ENCODE results near the gene SLC26A9. TPM values are rescaled to one million over a fixed set of nuclear protein-coding genes. Genes with fewer than 3 reads are reported as not detected.

SLC26A9 gene
- total and polyA plus RNA-seq, 2 of the 4 experiments (the other 2 are of a cell fraction), result not detected

GRCh38 chr1:205922314-205922713, 20.9 kb downstream of the SLC26A9 start:
- H3K14ac ChIP-seq (replicated peaks; ENCODE audit: low read depth, low read length), result no peak overlapping the region
- no peak for TF ChIP-seq RAD21 (IDR thresholded peaks at IDR 0.05; ENCODE audit: low read length)
- TF ChIP-seq BHLHE40 (IDR thresholded peaks at IDR 0.05; ENCODE audit: low read depth, low read length), result no peak
- no peak for TF ChIP-seq ELK1 (IDR thresholded peaks at IDR 0.05; ENCODE audit: borderline replicate concordance, low read depth, low read length)
- no peak for TF ChIP-seq NFE2L2 (IDR thresholded peaks at IDR 0.05; ENCODE audit: low read depth, low read length)
- TF ChIP-seq FOS (IDR thresholded peaks at IDR 0.05; ENCODE audit: low read depth, low read length), result no peak
- TF ChIP-seq RFX5 (IDR thresholded peaks at IDR 0.05; ENCODE audit: low read depth, low read length), result no peak
- no peak for TF ChIP-seq CHD1 (IDR thresholded peaks at IDR 0.05; ENCODE audit: low read depth, low read length)
- no peak for TF ChIP-seq MAFK (IDR thresholded peaks at IDR 0.05; ENCODE audit: low read depth, low read length)
- no peak for TF ChIP-seq SMC3 (IDR thresholded peaks at IDR 0.05; ENCODE audit: low read depth, low read length)
- TF ChIP-seq CTCF (conservative IDR thresholded peaks at IDR 0.05; ENCODE audit: low read depth, low read length), result no peak
- H4K20me1 ChIP-seq (ENCODE audit: insufficient read depth, low read length), result no peaks in the 10 kb centered on the region
- no peak overlapping the region for H3K23ac ChIP-seq (ENCODE audit: low read depth, low read length)
- no peak overlapping the region for H3K9ac ChIP-seq (ENCODE audit: low read depth, low read length)
- DNase-seq, result no peak
- no peak overlapping the region for H3K4me3 ChIP-seq (ENCODE audit: insufficient read depth, low read depth, low read length)
- no peak overlapping the region for H4K5ac ChIP-seq (ENCODE audit: low read depth, low read length)
- BruUV-seq (replicated peaks), result no TSS peak
- no peak overlapping the region for H4K91ac ChIP-seq (ENCODE audit: insufficient read depth, low read depth, low read length)
- H2BK15ac ChIP-seq (ENCODE audit: low read depth, low read length), result no peak overlapping the region
- H2BK20ac ChIP-seq (ENCODE audit: low read depth, low read length), result no peak overlapping the region
- H3K27ac ChIP-seq (ENCODE audit: insufficient read depth, low read length), result no peak overlapping the region
- no peaks in the 10 kb centered on the region for H3K79me1 ChIP-seq (ENCODE audit: low read depth in 1 of 2, low read length in 2 of 2)
- no peaks in the 10 kb centered on the region for H3K9me1 ChIP-seq (ENCODE audit: insufficient read depth, low read length)
- 100% methylated on average over 4 of the region's 6 CpGs; no CpG with 5 or more reads in 1 of the 2 experiments for WGBS, 2 experiments (ENCODE audit: extremely low coverage in 2 of 2, insufficient read length in 1 of 2)
- H3K4me1 ChIP-seq (ENCODE audit: control insufficient read depth, insufficient read depth, low read length), result no peaks in the 10 kb centered on the region
- H3K4ac ChIP-seq (ENCODE audit: low read depth, low read length), result no peak overlapping the region
- no peak overlapping the region for H3K4me2 ChIP-seq (ENCODE audit: low read depth, low read length)
- no peaks in the 10 kb centered on the region for H3K36me3 ChIP-seq (ENCODE audit: control insufficient read depth, insufficient read depth, low read length)
- no peak overlapping the region for H3K18ac ChIP-seq (ENCODE audit: low read depth, low read length)
- in situ Hi-C loops (cut with MboI; ENCODE audit: low sequenced_read_pairs), result loop anchor here (25.0 kb wide), 1 partner anchor 260 kb away; no protein-coding TSS in a partner anchor
- no peaks in the 10 kb centered on the region for H3K9me3 ChIP-seq (ENCODE audit: control insufficient read depth, insufficient read depth, low read length)
- dilution Hi-C loops (cut with HindIII; ENCODE audit: low sequenced_read_pairs, unreplicated experiment), result no loop called here
- no peak overlapping the region for H2BK120ac ChIP-seq (ENCODE audit: low read depth, low read length)
- H2BK5ac ChIP-seq (ENCODE audit: low read depth, low read length, poor library complexity, severe bottlenecking), result no peak overlapping the region
- peaks cover 17% of the 10 kb centered on the region for H3K27me3 ChIP-seq (ENCODE audit: control insufficient read depth, insufficient read depth, low read length)
- H2AFZ ChIP-seq (replicated peaks; ENCODE audit: low read length, poor library complexity), result no peak overlapping the region
- ChIA-PET CTCF (interaction anchor here (11.2 kb wide), 1 partner anchor 55 kb away, joined by 161 read pairs; no protein-coding TSS in a partner anchor), POLR2A (ENCODE audit: unreplicated experiment) (no interaction called here)
- no peak overlapping the region for H2AK5ac ChIP-seq (ENCODE audit: low read depth, low read length)
- intact Hi-C loops (cut with micrococcal nuclease), result no loop called here
- H3K56ac ChIP-seq (ENCODE audit: extremely low read depth, insufficient read depth, low read length), result no peak overlapping the region
- H4K8ac ChIP-seq (ENCODE audit: low read depth in 2 of 2, low read length in 2 of 2), result no peak overlapping the region
- H2AK9ac ChIP-seq (replicated peaks; ENCODE audit: low read depth, low read length, poor library complexity), result no peak overlapping the region
- ATAC-seq (ENCODE audit: low read depth), result no peak
